MM.1S (cell line): Measurements from ENCODE around the gene MINDY3.

Source experiments
- EZH2 ChIP-seq: fragments of 300-600 bp; sonication (generic); optimal IDR thresholded peaks from 2 replicates; pipeline ENCODE3; 2017; ENCODE audit warnings: low read depth, mild to moderate bottlenecking, antibody characterized with exemption, low read length, mixed read lengths
- EZH2phosphoT487 ChIP-seq: fragments of 300-600 bp; sonication (generic); IDR thresholded peaks from 2 replicates; pipeline ENCODE4 v1.6.1; 2018; ENCODE audit warnings: antibody characterized with exemption, low read length
- TF ChIP-seq, protein P1 (sequence below): fragments of 300-600 bp; sonication (generic); IDR thresholded peaks from 2 replicates; pipeline ENCODE4 v1.5.1; 2016; ENCODE audit warnings: antibody characterized with exemption, low read length, mixed read lengths

DNA sequence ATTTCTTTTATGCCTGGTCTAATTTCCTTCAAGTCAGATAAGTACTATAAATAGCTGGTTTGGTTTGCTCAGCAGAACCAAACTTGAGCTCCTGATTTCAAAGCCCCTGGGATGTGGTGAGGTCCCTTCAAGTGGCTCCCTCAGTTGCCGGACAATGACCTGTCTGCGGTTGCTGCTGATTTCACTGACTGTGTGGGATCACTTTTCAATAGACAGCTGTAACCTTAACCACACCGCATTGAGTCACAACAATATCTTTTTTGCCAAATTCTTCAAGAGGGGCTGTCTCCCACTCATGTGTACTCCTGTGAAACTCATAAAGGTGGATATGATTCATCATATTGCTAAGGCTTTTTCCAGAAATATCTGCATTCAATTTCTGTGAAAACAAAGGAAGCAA is 117.5 kb downstream of the MINDY3 start:
- TF ChIP-seq, protein P1, sequence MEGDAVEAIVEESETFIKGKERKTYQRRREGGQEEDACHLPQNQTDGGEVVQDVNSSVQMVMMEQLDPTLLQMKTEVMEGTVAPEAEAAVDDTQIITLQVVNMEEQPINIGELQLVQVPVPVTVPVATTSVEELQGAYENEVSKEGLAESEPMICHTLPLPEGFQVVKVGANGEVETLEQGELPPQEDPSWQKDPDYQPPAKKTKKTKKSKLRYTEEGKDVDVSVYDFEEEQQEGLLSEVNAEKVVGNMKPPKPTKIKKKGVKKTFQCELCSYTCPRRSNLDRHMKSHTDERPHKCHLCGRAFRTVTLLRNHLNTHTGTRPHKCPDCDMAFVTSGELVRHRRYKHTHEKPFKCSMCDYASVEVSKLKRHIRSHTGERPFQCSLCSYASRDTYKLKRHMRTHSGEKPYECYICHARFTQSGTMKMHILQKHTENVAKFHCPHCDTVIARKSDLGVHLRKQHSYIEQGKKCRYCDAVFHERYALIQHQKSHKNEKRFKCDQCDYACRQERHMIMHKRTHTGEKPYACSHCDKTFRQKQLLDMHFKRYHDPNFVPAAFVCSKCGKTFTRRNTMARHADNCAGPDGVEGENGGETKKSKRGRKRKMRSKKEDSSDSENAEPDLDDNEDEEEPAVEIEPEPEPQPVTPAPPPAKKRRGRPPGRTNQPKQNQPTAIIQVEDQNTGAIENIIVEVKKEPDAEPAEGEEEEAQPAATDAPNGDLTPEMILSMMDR: no peak
- TF ChIP-seq EZH2: no peak
- TF ChIP-seq EZH2phosphoT487: no peak
